ENCODE results near the gene KCTD20.

The KCTD20 gene

GRCh38 chr6:36469946-36470345 is 27.1 kb downstream of the KCTD20 start:
- TF ChIP-seq CTCF (IDR thresholded peaks at IDR 0.05) = no peak

GRCh38 chr6:36478051-36478526 is 35.3 kb downstream of the KCTD20 start:
- TF ChIP-seq CTCF (IDR thresholded peaks at IDR 0.05) = no peak

DNA sequence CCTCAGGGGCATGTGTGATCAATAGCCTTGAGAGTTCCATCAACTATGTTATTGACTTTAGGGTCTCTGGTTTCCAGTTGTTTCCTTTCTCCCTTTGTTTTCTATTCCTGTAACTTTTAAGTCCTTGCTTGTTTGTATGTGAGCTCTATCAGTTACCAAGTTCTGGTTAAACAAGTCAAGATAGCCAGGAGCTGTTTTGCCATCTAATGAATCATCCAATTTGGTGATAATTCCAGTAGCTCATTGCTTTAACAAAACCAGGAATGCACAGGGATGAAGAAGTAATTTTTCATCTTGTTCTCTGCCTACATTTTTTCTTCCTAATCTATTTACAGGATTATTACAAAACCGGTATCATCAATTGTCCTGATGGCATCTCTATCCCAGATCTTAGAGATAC is 36.5 kb downstream of the KCTD20 start:
- no peak for TF ChIP-seq CTCF (IDR thresholded peaks at IDR 0.05)

GRCh38 chr6:36484736-36485135 is 41.9 kb downstream of the KCTD20 start:
- TF ChIP-seq CTCF (IDR thresholded peaks at IDR 0.05) = no peak

- no peak for TF ChIP-seq CTCF (IDR thresholded peaks at IDR 0.05)
Observed at GRCh38 chr6:36487698-36488097, 44.9 kb downstream of the KCTD20 start.

GRCh38 chr6:36488221-36488620 is 45.4 kb downstream of the KCTD20 start:
- no peak for TF ChIP-seq CTCF (IDR thresholded peaks at IDR 0.05)

DNA sequence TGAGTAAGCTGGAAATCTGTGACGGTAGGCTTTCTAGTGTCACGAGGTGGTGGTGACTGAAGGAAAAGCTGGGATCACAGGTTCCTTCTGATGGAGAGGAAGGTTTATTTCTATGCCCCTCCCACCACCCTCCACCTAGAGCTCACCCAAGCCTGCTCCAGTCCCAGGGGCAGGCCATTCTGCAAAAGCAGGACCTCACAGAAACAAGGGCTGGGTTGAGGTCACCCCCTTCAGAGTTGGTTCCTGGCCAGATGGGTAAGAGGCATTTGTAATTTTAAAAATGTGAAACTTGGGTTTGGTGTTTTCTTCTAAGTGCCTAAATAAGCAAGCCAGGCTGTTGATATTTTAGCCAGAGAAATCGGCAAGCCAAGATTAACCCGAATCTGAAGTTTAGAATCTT is 46.6 kb downstream of the KCTD20 start:
- no peak for TF ChIP-seq CTCF (IDR thresholded peaks at IDR 0.05)

DNA sequence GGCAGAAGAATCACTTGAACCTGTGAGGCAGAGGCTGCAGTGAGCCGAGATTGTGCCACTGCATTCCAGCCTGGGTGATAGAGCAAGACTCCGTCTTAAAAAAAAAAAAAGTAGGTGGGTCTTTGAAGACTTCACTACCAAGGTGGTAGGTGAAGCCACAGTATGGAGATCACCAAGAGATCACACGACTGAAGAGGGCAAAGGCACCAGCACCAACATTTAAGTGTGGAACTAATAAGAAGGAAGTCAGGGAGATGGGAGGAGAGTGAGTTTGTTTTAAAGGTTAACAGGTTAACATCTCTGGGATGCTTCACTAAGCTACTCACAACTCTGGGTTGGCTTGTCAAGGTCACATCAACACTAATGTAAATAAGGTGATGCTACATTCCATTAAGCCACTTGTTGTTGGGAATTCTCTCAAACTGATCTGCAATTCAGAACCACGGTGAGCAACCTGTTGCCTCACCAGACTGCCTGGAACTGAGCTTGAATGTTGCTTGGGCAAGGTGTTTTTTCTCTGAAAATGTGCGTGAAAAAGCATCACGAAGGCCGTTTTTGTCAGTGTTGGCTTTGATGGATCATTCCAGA is 48.7 kb downstream of the KCTD20 start:
- no peak for TF ChIP-seq CTCF (IDR thresholded peaks at IDR 0.05)

All from LNCAP (cell line).